Parathyroid adenoma (tissue), 2 donors: ENCODE results near the gene PYCR2.

Experiments
- H2AFZ ChIP-seq: fragments of 300-600 bp; sonication (generic); one replicate; pipeline ENCODE4 v1.7.0; 2017; ENCODE audit warnings: antibody characterized with exemption, mild to moderate bottlenecking
- H3K27ac ChIP-seq: fragments of 300-600 bp; sonication (generic); one replicate; pipeline ENCODE4 v1.7.0; 2017
- H3K27me3 ChIP-seq: fragments of 300-600 bp; sonication (generic); one replicate; pipeline ENCODE4 v1.7.0; 2017; ENCODE audit warnings: low read length; ENCODE audit not compliant: control insufficient read depth, insufficient read depth
- H3K36me3 ChIP-seq: fragments of 300-600 bp; sonication (generic); one replicate; pipeline ENCODE4 v1.7.0; 2017; ENCODE audit warnings: low read length; ENCODE audit not compliant: control insufficient read depth, insufficient read depth
- H3K4me1 ChIP-seq: fragments of 300-600 bp; sonication (generic); one replicate; pipeline ENCODE4 v1.7.0; 2017; ENCODE audit warnings: control low read depth
- H3K4me2 ChIP-seq: fragments of 300-600 bp; sonication (generic); one replicate; pipeline ENCODE4 v1.7.0; 2017; ENCODE audit warnings: low read length
- H3K4me3 ChIP-seq: fragments of 300-600 bp; sonication (generic); one replicate; pipeline ENCODE4 v1.7.0; 2017; ENCODE audit warnings: low read depth, low read length
- H3K79me2 ChIP-seq: fragments of 300-600 bp; sonication (generic); one replicate; pipeline ENCODE4 v1.7.0; 2017; ENCODE audit warnings: control low read depth
- H3K9ac ChIP-seq: fragments of 300-600 bp; sonication (generic); one replicate; pipeline ENCODE4 v1.7.0; 2017; ENCODE audit warnings: mild to moderate bottlenecking
- H3K9me3 ChIP-seq: fragments of 300-600 bp; sonication (generic); one replicate; pipeline ENCODE4 v1.7.0; 2017; ENCODE audit warnings: low read length; ENCODE audit not compliant: control insufficient read depth
- TF ChIP-seq, protein P1 (sequence below): fragments of 300-600 bp; sonication (generic); IDR thresholded peaks from one replicate; pipeline ENCODE4 v1.7.0; 2017; ENCODE audit warnings: antibody characterized with exemption, mild to moderate bottlenecking
- donor health status: primary hyperparathyroidism.

PYCR2 gene

DNA sequence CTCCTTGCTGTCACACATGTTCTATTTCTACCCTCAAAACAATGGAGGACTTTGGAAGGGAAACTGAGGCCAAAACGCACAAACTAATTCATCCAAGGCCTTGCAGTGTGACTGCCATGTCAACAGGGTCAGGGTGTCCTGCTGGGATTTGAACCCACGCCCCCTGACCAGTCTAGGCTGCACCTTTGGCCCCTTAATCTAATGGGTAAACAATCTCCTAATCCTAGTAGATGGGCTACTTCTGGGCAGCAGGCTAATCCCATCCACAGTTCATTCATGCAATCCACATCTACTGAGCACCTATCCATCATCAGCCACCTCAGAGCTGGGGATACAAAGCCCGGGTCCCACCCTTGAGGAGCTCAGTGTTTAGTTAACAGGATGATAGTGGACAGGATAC is 34.0 kb upstream of the PYCR2 start:
- Histone ChIP-seq H3K79me2 (no peaks in the 10 kb centered on the region), H3K36me3 (no peaks in the 10 kb centered on the region), H3K4me1 (no peaks in the 10 kb centered on the region), H3K9me3 (no peaks in the 10 kb centered on the region), H3K4me3 (no peak overlapping the region), H3K27me3 (no peaks in the 10 kb centered on the region), H3K27ac (no peak overlapping the region), H2AFZ (no peak overlapping the region), H3K9ac (no peak overlapping the region), H3K4me2 (no peak overlapping the region)
- TF ChIP-seq, protein P1, sequence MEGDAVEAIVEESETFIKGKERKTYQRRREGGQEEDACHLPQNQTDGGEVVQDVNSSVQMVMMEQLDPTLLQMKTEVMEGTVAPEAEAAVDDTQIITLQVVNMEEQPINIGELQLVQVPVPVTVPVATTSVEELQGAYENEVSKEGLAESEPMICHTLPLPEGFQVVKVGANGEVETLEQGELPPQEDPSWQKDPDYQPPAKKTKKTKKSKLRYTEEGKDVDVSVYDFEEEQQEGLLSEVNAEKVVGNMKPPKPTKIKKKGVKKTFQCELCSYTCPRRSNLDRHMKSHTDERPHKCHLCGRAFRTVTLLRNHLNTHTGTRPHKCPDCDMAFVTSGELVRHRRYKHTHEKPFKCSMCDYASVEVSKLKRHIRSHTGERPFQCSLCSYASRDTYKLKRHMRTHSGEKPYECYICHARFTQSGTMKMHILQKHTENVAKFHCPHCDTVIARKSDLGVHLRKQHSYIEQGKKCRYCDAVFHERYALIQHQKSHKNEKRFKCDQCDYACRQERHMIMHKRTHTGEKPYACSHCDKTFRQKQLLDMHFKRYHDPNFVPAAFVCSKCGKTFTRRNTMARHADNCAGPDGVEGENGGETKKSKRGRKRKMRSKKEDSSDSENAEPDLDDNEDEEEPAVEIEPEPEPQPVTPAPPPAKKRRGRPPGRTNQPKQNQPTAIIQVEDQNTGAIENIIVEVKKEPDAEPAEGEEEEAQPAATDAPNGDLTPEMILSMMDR = no peak

DNA sequence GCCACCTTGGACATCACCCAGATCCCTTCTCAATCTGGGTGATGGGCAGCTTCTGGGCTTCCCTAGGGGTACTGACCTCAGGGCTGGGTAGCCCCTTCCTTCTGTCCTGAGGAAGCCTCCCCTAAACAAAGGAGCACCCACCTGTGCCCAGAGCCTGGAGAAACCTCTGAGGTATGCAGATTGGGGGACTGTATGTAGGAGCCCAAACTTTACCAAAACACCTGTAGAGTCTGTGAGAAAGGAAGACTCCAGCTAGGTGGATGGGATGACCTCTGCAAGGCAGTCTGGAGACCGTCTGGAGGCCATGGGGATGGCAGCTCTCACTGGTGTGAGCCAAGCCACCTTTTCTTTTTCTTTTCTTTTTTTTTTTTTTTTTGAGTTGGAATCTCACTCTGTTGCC is 30.7 kb upstream of the PYCR2 start:
- H3K27ac ChIP-seq = no peak overlapping the region
- H3K79me2 ChIP-seq = no peaks in the 10 kb centered on the region
- H3K27me3 ChIP-seq = no peaks in the 10 kb centered on the region
- TF ChIP-seq, protein P1 = no peak
- no peak overlapping the region for H3K9ac ChIP-seq
- H3K36me3 ChIP-seq = no peaks in the 10 kb centered on the region
- H2AFZ ChIP-seq = no peak overlapping the region
- H3K4me3 ChIP-seq = no peak overlapping the region
- H3K4me2 ChIP-seq = no peak overlapping the region
- no peaks in the 10 kb centered on the region for H3K9me3 ChIP-seq
- no peaks in the 10 kb centered on the region for H3K4me1 ChIP-seq

DNA sequence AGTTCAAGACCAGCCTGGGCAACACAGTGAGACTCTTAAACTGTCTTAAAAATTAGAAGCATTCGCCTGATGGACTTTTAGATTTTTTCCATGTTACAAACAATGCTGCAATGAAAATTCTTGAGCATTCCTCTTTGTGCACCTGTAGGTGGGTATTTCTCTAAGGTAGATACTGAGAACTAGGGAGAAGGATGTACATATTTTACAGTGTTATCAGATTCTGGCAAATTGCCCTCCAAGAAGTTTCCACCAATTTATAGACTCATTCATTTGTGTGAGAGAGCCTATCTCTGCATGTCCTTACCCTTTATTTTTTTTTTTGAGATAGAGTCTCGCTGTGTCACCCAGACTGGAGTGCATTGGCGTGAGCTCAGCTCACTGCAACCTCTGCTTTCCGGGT is 29.3 kb upstream of the PYCR2 start:
- no peak overlapping the region for H2AFZ ChIP-seq
- H3K27ac ChIP-seq = no peak overlapping the region
- H3K79me2 ChIP-seq = no peaks in the 10 kb centered on the region
- no peaks in the 10 kb centered on the region for H3K27me3 ChIP-seq
- H3K4me2 ChIP-seq = no peak overlapping the region
- TF ChIP-seq, protein P1 = no peak
- H3K9me3 ChIP-seq = no peaks in the 10 kb centered on the region
- no peak overlapping the region for H3K9ac ChIP-seq
- H3K36me3 ChIP-seq = no peaks in the 10 kb centered on the region
- H3K4me3 ChIP-seq = no peak overlapping the region
- no peaks in the 10 kb centered on the region for H3K4me1 ChIP-seq

DNA sequence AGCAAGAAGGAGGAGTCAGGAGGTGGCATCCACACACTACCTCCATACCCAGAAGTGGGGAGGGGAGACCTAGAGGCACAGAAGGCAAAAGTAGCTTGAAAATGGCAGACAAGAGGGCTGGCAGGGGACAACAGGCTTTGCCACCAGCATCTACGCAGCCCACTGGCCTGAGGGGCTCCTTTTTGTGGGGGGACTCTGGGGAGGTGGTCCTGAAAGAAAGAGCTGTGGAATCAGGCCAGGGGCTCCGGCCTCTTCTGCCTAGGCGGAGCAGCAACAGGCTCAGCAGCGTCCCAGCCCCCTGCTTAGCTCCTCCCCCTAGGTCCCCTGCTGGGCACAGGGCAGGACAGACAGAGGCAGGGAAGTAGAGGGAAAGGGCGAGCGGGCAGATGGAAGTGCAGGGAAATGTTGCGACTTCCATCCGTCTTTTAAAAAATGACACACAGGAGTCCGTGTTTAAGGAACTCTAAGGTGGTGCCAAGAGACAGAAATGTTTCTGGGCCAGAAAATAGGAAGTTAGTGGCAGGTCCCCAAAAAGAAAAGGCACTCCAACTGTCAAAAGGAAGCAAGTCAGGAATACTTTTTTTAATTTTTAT is 27.0 kb upstream of the PYCR2 start:
- Histone ChIP-seq H3K27ac (no peak overlapping the region), H3K79me2 (no peaks in the 10 kb centered on the region), H3K27me3 (no peaks in the 10 kb centered on the region), H2AFZ (no peak overlapping the region), H3K36me3 (no peaks in the 10 kb centered on the region), H3K9me3 (no peaks in the 10 kb centered on the region), H3K4me3 (no peak overlapping the region), H3K4me1 (no peaks in the 10 kb centered on the region), H3K9ac (no peak overlapping the region), H3K4me2 (no peak overlapping the region)
- TF ChIP-seq, protein P1 = no peak

DNA sequence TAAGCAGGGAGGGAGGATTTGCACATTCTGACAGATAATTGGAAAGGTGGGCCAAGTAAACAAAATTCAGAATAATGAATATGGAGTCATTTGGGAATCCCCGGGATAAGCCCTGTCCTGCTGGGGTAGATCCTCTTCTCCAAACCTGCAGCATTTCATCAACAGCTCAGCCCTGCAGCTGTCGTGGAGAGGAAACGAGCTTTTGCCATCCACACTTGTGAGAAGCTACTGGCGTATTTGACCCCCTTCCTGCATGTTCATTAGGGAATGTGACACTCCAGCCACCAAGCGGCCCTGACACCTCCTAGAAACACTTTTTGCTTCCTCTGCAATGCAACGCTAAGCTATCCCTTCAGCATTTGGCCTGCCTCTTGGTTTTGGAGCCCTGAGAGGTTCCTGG is 25.0 kb upstream of the PYCR2 start:
- Histone ChIP-seq H3K27me3 (no peaks in the 10 kb centered on the region), H3K27ac (no peak overlapping the region), H3K4me1 (no peaks in the 10 kb centered on the region), H3K4me2 (no peak overlapping the region), H3K36me3 (no peaks in the 10 kb centered on the region), H3K79me2 (no peaks in the 10 kb centered on the region), H3K9ac (no peak overlapping the region), H2AFZ (no peak overlapping the region), H3K9me3 (no peaks in the 10 kb centered on the region), H3K4me3 (no peak overlapping the region)
- TF ChIP-seq, protein P1 = no peak
